Colonic mucosa (tissue), 4 donors: ENCODE measurements around the gene PARP1. TPM values are rescaled to one million over a fixed set of nuclear protein-coding genes. Genes with fewer than 3 reads are reported as not detected.

Experiments used
- DNase-seq: peaks from one replicate; pipeline ENCODE4 v3.0.0-alpha.2; 2020
- H3K27ac ChIP-seq: fragments of 200-600 bp; one replicate; pipeline ENCODE4 v1.8.0; 2021
- H3K27me3 ChIP-seq: fragments of 200-600 bp; one replicate; pipeline ENCODE4 v1.8.0; 2021
- H3K36me3 ChIP-seq: fragments of 200-600 bp; one replicate; pipeline ENCODE4 v1.8.0; 2021
- H3K4me1 ChIP-seq: fragments of 200-600 bp; one replicate; pipeline ENCODE4 v1.8.0; 2021; ENCODE audit warnings: mild to moderate bottlenecking
- H3K4me3 ChIP-seq: fragments of 200-600 bp; one replicate; pipeline ENCODE4 v1.8.0; 2021
- H3K9ac ChIP-seq, 2 donors: one replicate each; pipeline ENCODE4 v1.7.0; 2013; ENCODE audit warnings: control low read depth in 2 of 2, low read depth in 2 of 2, low read length in 2 of 2
- H3K9me3 ChIP-seq: fragments of 200-600 bp; one replicate; pipeline ENCODE4 v1.8.0; 2021
- CTCF ChIP-seq: fragments of 200-600 bp; IDR thresholded peaks from one replicate; pipeline ENCODE4 v1.8.0; 2022; ENCODE audit warnings: antibody characterized with exemption, mild to moderate bottlenecking
- intact Hi-C: fragments of 100-400 bp; cut with DNase I; formaldehyde crosslinking; loops from one replicate; pipeline ENCODE4 v1.14.1; 2022
- total RNA-seq, 2 donors: library from RNA; stranded (reverse); fragmentation: NEBNext Ultra II Directional in 1 of 2; extraction: Animal tissue kit (Norgen Biotek cat#: 25700) in 1 of 2; gene quantifications; one replicate each; pipeline ENCODE4 v1.2.1, GENCODE V29; 2021
- donor health status: healthy.
- donor health status: DM: no; HTN: no; CAD: no.
- donor health status: DM: no; HTN: no; CAD: no.

Gene PARP1
- total RNA-seq, 2 donors from 2014 or later = 56.7 to 96.3 TPM

GRCh38 chr1:226420328-226420727 lies 12.4 kb upstream of the PARP1 start:
- Histone ChIP-seq H3K9me3 (no peaks in the 10 kb centered on the region), H3K27me3 (no peaks in the 10 kb centered on the region), H3K9ac (no peak overlapping the region), H3K4me3 (no peak overlapping the region), H3K27ac (no peak overlapping the region), H3K4me1 (no peaks in the 10 kb centered on the region), H3K36me3 (no peaks in the 10 kb centered on the region)
- DNase-seq = no peak
- TF ChIP-seq CTCF = no peak
- intact Hi-C loops = loop anchor here (10.0 kb wide), 2 partner anchors 124 to 404 kb away; partner anchors contain the start of gene STUM

- no peaks in the 10 kb centered on the region for H3K4me1 ChIP-seq
- H3K9me3 ChIP-seq = no peaks in the 10 kb centered on the region
- no peak for TF ChIP-seq CTCF
- no peak overlapping the region for H3K27ac ChIP-seq
- H3K9ac ChIP-seq = no peak overlapping the region
- no peak for DNase-seq
- intact Hi-C loops = loop anchor here (10.0 kb wide), 2 partner anchors 125 to 405 kb away; partner anchors contain the start of gene STUM
- no peak overlapping the region for H3K4me3 ChIP-seq
- H3K27me3 ChIP-seq = no peaks in the 10 kb centered on the region
- H3K36me3 ChIP-seq = no peaks in the 10 kb centered on the region
Measured at GRCh38 chr1:226419284-226420029, 11.6 kb upstream of the PARP1 start.

GRCh38 chr1:226417830-226418546 lies 10.1 kb upstream of the PARP1 start:
- Histone ChIP-seq H3K27me3 (no peaks in the 10 kb centered on the region), H3K27ac (no peak overlapping the region), H3K4me3 (no peak overlapping the region), H3K36me3 (no peaks in the 10 kb centered on the region), H3K9ac (no peak overlapping the region), H3K9me3 (no peaks in the 10 kb centered on the region), H3K4me1 (no peaks in the 10 kb centered on the region)
- no peak for DNase-seq
- no peak for TF ChIP-seq CTCF
- intact Hi-C loops = no loop called here

GRCh38 chr1:226417350-226417749 lies 9.5 kb upstream of the PARP1 start:
- Histone ChIP-seq H3K4me1 (no peaks in the 10 kb centered on the region), H3K27me3 (no peaks in the 10 kb centered on the region), H3K9me3 (no peaks in the 10 kb centered on the region), H3K36me3 (no peaks in the 10 kb centered on the region), H3K4me3 (no peak overlapping the region), H3K9ac (no peak overlapping the region), H3K27ac (no peak overlapping the region)
- no peak for TF ChIP-seq CTCF
- no peak for DNase-seq
- intact Hi-C loops = no loop called here

- no peaks in the 10 kb centered on the region for H3K27me3 ChIP-seq
- no peaks in the 10 kb centered on the region for H3K36me3 ChIP-seq
- H3K27ac ChIP-seq = no peak overlapping the region
- H3K9me3 ChIP-seq = no peaks in the 10 kb centered on the region
- no peaks in the 10 kb centered on the region for H3K4me1 ChIP-seq
- no peak for TF ChIP-seq CTCF
- DNase-seq = no peak
- no peak overlapping the region for H3K4me3 ChIP-seq
- intact Hi-C loops = no loop called here
- H3K9ac ChIP-seq = no peak overlapping the region
Measured at GRCh38 chr1:226414098-226414698, 6.3 kb upstream of the PARP1 start.
